Chondrocyte (in vitro differentiated cells): ENCODE results near the gene UVRAG. TPM values are rescaled to one million over a fixed set of nuclear protein-coding genes. Genes with fewer than 3 reads are reported as not detected.

ENCODE experiments used
- DNase-seq: peaks from one replicate; pipeline ENCODE4 v3.0.0; 2021; ENCODE audit warnings: mixed read lengths, low spot score
- H3K27ac Mint-ChIP-seq: one replicate; pipeline ENCODE4 v1.8.0; 2021; ENCODE audit warnings: mild to moderate bottlenecking, moderate library complexity, mixed read lengths; ENCODE audit not compliant: unreplicated experiment
- H3K27me3 Mint-ChIP-seq: 2 replicates; pipeline ENCODE4 v1.8.0; 2021; ENCODE audit warnings: low read depth, mixed read lengths
- H3K36me3 Mint-ChIP-seq: 2 replicates; pipeline ENCODE4 v1.8.0; 2021; ENCODE audit warnings: low read depth, mixed read lengths
- H3K4me1 Mint-ChIP-seq: 2 replicates; pipeline ENCODE4 v1.8.0; 2021; ENCODE audit warnings: low read depth, mild to moderate bottlenecking, mixed read lengths
- H3K4me3 Mint-ChIP-seq: one replicate; pipeline ENCODE4 v1.8.0; 2021; ENCODE audit warnings: mild to moderate bottlenecking, moderate library complexity, mixed read lengths; ENCODE audit not compliant: unreplicated experiment
- H3K9me3 Mint-ChIP-seq: 2 replicates; pipeline ENCODE4 v1.8.0; 2021; ENCODE audit warnings: low read depth, mixed read lengths
- CTCF ChIP-seq: fragments of 200-600 bp; sonication (generic); IDR thresholded peaks from 2 replicates; pipeline ENCODE4 v1.5.0; 2021; ENCODE audit warnings: antibody characterized with exemption, mild to moderate bottlenecking, moderate library complexity
- total RNA-seq: library from RNA; stranded (reverse); gene quantifications from 3 replicates; pipeline ENCODE4 v1.2.1, GENCODE V29; 2021

UVRAG gene
- total RNA-seq, 1 donor from 2014 or later, result 16.9 TPM

GRCh38 chr11:75939516-75939915, 124.5 kb downstream of the UVRAG start:
- H3K36me3 Mint-ChIP-seq, result no peaks in the 10 kb centered on the region
- H3K9me3 Mint-ChIP-seq, result no peaks in the 10 kb centered on the region
- no peak overlapping the region for H3K27ac Mint-ChIP-seq
- TF ChIP-seq CTCF, result no peak
- no peaks in the 10 kb centered on the region for H3K27me3 Mint-ChIP-seq
- no peak for DNase-seq
- peaks cover 10% of the 10 kb centered on the region for H3K4me1 Mint-ChIP-seq
- H3K4me3 Mint-ChIP-seq, result no peak overlapping the region

- peaks cover 5% of the 10 kb centered on the region for H3K4me1 Mint-ChIP-seq
- no peaks in the 10 kb centered on the region for H3K27me3 Mint-ChIP-seq
- H3K9me3 Mint-ChIP-seq, result no peaks in the 10 kb centered on the region
- DNase-seq, result no peak
- no peak overlapping the region for H3K27ac Mint-ChIP-seq
- H3K4me3 Mint-ChIP-seq, result no peak overlapping the region
- no peaks in the 10 kb centered on the region for H3K36me3 Mint-ChIP-seq
- TF ChIP-seq CTCF, result no peak
These were observed 125.0 kb downstream of the UVRAG start for GRCh38 chr11:75939992-75940391.

GRCh38 chr11:75940911-75941310, 125.9 kb downstream of the UVRAG start:
- no peak for TF ChIP-seq CTCF
- H3K4me3 Mint-ChIP-seq, result no peak overlapping the region
- H3K4me1 Mint-ChIP-seq, result peaks cover 11% of the 10 kb centered on the region
- no peaks in the 10 kb centered on the region for H3K36me3 Mint-ChIP-seq
- H3K27ac Mint-ChIP-seq, result no peak overlapping the region
- DNase-seq, result no peak
- H3K9me3 Mint-ChIP-seq, result no peaks in the 10 kb centered on the region
- no peaks in the 10 kb centered on the region for H3K27me3 Mint-ChIP-seq

DNA sequence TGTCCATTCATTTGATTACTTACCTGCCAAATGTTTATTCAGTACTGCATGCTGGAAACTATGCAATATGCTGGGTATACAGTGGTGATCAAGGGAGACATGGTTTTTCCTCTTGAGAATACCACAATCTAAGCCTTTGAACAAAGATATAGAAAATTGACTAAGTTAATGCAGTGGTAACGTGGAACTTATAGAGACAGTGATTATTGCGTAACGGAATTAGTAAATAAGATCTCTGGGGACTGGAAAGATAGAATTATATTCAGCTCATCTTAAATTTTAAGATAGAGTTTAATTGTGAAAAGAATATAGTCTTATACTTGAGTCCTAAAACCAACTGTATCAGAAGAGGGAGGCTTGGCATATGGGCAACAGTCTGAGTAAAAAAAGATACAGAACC, 129.5 kb downstream of the UVRAG start:
- Mint-ChIP-seq H3K27ac (no peak overlapping the region), H3K27me3 (no peaks in the 10 kb centered on the region), H3K36me3 (no peaks in the 10 kb centered on the region), H3K4me1 (peaks cover 23% of the 10 kb centered on the region), H3K4me3 (no peak overlapping the region), H3K9me3 (no peaks in the 10 kb centered on the region)
- TF ChIP-seq CTCF, result no peak
- no peak for DNase-seq

GRCh38 chr11:75945446-75945845, 130.4 kb downstream of the UVRAG start:
- peak overlapping the region; percentile 0 for H3K27ac Mint-ChIP-seq
- no peaks in the 10 kb centered on the region for H3K9me3 Mint-ChIP-seq
- DNase-seq, result no peak
- H3K4me3 Mint-ChIP-seq, result no peak overlapping the region
- H3K27me3 Mint-ChIP-seq, result no peaks in the 10 kb centered on the region
- H3K4me1 Mint-ChIP-seq, result peaks cover 26% of the 10 kb centered on the region
- H3K36me3 Mint-ChIP-seq, result no peaks in the 10 kb centered on the region
- TF ChIP-seq CTCF, result no peak
